ENCODE results near the gene HK2.
"Not testable (repeated sequence)": the region's sequence is repeated elsewhere in the genome, so short reads cannot be mapped to it uniquely, and the experiment has no call there.

- not testable (repeated sequence) for TF ChIP-seq CTCF (IDR thresholded peaks at IDR 0.05; ENCODE audit: borderline replicate concordance, extremely low read depth, low read length, poor library complexity, severe bottlenecking); EZH2 (IDR thresholded peaks at IDR 0.05; ENCODE audit: borderline replicate concordance, low read depth, low read length, severe bottlenecking)
Measured at GRCh38 chr2:74853360-74853759, 19.4 kb downstream of the HK2 start.

Data from DND-41 (cell line).